DND-41 (cell line): ENCODE results near the gene QRICH1.

ENCODE experiments used
- EZH2 ChIP-seq: IDR thresholded peaks from 3 replicates; pipeline ENCODE4 v1.6.1; 2012; ENCODE audit warnings: borderline replicate concordance, low read depth, mild to moderate bottlenecking, moderate library complexity, low read length, inconsistent platforms; ENCODE audit not compliant: severe bottlenecking
- TF ChIP-seq, protein P1 (sequence below): IDR thresholded peaks from 2 replicates; pipeline ENCODE4 v1.5.1; 2012; ENCODE audit warnings: borderline replicate concordance, low read length, moderate library complexity, mild to moderate bottlenecking; ENCODE audit not compliant: poor library complexity, severe bottlenecking; ENCODE audit errors: extremely low read depth

DNA sequence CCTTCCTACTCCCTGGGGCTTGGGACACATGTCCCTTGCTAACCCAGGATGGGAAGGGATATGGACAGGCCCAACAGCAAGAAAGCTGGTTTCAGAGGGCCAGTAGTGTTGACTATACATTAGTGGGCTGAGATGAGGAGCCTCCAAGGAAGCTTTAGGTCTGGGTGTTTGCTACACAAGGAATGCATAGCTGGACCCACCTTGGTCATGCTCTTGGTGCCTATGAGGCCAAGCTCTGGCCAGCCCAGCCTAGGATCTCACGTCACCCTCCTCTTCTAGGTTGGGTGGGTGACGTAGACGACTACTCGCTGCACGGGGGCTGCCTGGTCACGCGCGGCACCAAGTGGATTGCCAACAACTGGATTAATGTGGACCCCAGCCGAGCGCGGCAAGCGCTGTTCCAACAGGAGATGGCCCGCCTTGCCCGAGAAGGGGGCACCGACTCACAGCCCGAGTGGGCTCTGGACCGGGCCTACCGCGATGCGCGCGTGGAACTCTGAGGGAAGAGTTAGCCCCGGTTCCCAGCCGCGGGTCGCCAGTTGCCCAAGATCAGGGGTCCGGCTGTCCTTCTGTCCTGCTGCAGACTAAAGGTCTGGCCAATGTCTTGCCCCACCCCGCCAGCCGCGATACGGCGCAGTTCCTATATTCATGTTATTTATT lies 87.3 kb downstream of the QRICH1 start:
- TF ChIP-seq, protein P1, sequence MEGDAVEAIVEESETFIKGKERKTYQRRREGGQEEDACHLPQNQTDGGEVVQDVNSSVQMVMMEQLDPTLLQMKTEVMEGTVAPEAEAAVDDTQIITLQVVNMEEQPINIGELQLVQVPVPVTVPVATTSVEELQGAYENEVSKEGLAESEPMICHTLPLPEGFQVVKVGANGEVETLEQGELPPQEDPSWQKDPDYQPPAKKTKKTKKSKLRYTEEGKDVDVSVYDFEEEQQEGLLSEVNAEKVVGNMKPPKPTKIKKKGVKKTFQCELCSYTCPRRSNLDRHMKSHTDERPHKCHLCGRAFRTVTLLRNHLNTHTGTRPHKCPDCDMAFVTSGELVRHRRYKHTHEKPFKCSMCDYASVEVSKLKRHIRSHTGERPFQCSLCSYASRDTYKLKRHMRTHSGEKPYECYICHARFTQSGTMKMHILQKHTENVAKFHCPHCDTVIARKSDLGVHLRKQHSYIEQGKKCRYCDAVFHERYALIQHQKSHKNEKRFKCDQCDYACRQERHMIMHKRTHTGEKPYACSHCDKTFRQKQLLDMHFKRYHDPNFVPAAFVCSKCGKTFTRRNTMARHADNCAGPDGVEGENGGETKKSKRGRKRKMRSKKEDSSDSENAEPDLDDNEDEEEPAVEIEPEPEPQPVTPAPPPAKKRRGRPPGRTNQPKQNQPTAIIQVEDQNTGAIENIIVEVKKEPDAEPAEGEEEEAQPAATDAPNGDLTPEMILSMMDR = no peak
- no peak for TF ChIP-seq EZH2
